HepG2 (cell line): ENCODE results near the gene NOTUM. TPM values are rescaled to one million over a fixed set of nuclear protein-coding genes. Genes with fewer than 3 reads are reported as not detected.

Source experiments
- HBP1 ChIP-seq: IDR thresholded peaks from 2 replicates; pipeline ENCODE4 v1.6.1; 2016; ENCODE audit warnings: low read depth, control low read depth
- JUN ChIP-seq: sonication (generic); formaldehyde crosslinking; IDR thresholded peaks from 2 replicates; pipeline ENCODE4 v1.4.0; 2020; ENCODE audit warnings: mild to moderate bottlenecking, missing genetic modification reagents
- KLF13 ChIP-seq: sonication (generic); formaldehyde crosslinking; IDR thresholded peaks from 2 replicates; pipeline ENCODE4 v1.4.0; 2020; ENCODE audit warnings: mild to moderate bottlenecking, missing genetic modification reagents
- MEF2D ChIP-seq: sonication (generic); formaldehyde crosslinking; IDR thresholded peaks from 2 replicates; pipeline ENCODE4 v1.5.1; 2020; ENCODE audit warnings: mild to moderate bottlenecking, missing genetic modification reagents
- PCBP1 ChIP-seq: fragments of 200-400 bp; formaldehyde crosslinking; IDR thresholded peaks from 2 replicates; pipeline ENCODE4 v1.6.1; 2017; ENCODE audit warnings: mild to moderate bottlenecking, low read depth, low read length, borderline replicate concordance
- PHF21A ChIP-seq: sonication (generic); formaldehyde crosslinking; IDR thresholded peaks from 2 replicates; pipeline ENCODE4 v1.5.0; 2020; ENCODE audit warnings: mild to moderate bottlenecking, missing genetic modification reagents
- SUZ12 ChIP-seq: fragments of 150-350 bp; IDR thresholded peaks from 2 replicates; pipeline ENCODE4 v1.6.1; 2014; ENCODE audit warnings: low read depth, low read length
- ZBTB42 ChIP-seq: sonication (generic); formaldehyde crosslinking; IDR thresholded peaks from 2 replicates; pipeline ENCODE4 v1.5.0; 2020; ENCODE audit warnings: mild to moderate bottlenecking, missing genetic modification reagents
- ZFP41 ChIP-seq: sonication (generic); formaldehyde crosslinking; IDR thresholded peaks from 2 replicates; pipeline ENCODE4 v1.4.0; 2020; ENCODE audit warnings: mild to moderate bottlenecking, missing genetic modification reagents, borderline replicate concordance
- ZNF180 ChIP-seq: sonication (generic); formaldehyde crosslinking; IDR thresholded peaks from 2 replicates; pipeline ENCODE4 v1.4.0; 2020; ENCODE audit warnings: low read depth, missing genetic modification reagents, borderline replicate concordance
- ZNF407 ChIP-seq: sonication (generic); formaldehyde crosslinking; IDR thresholded peaks from one replicate; pipeline ENCODE4 v1.5.1; 2020; ENCODE audit warnings: mild to moderate bottlenecking, missing genetic modification reagents; ENCODE audit errors: not compliant biosample characterization
- ZNF572 ChIP-seq: sonication (generic); formaldehyde crosslinking; IDR thresholded peaks from 2 replicates; pipeline ENCODE4 v1.5.1; 2020; ENCODE audit warnings: mild to moderate bottlenecking, missing genetic modification reagents
- ZNF780A ChIP-seq: sonication (generic); formaldehyde crosslinking; IDR thresholded peaks from 2 replicates; pipeline ENCODE4 v1.8.0; 2022; ENCODE audit warnings: mild to moderate bottlenecking, missing genetic modification reagents, moderate library complexity
- polyA plus RNA-seq, 8 experiments: library from polyadenylated mRNA; depleted of rRNA in 3 of 8; stranded (reverse) in 7 of 8; unstranded in 1 of 8; fragments of >200 nt; fragmentation: Illumina TruSeq in 4 of 8; extraction: Trizol in 4 of 8; gene quantifications; 2 replicates each; pipeline versions ENCODE4 v1.2.1 to v1.2.3, GENCODE V29; 2011 to 2016; ENCODE audit warnings: low read depth in 4 of 8, missing spikeins in 1 of 8, mixed read lengths in 1 of 8; ENCODE audit not compliant: insufficient read depth in 1 of 8
- total RNA-seq, 5 experiments: library from RNA; depleted of rRNA; stranded (reverse); fragments of >200 nt; fragmentation: Illumina TruSeq; extraction: Trizol; gene quantifications; 2 replicates each; pipeline ENCODE4 v1.2.3, GENCODE V29; 2016; ENCODE audit warnings: low read depth in 1 of 5
- TF ChIP-seq, protein P1 (sequence below): sonication (generic); formaldehyde crosslinking; IDR thresholded peaks from 2 replicates; pipeline ENCODE4 v1.4.0; 2020; ENCODE audit warnings: missing genetic modification reagents

Gene NOTUM
- total and polyA plus RNA-seq, 2 of the 13 experiments (the other 11 are each of a cell fraction or from before 2014, with no cell fraction given), result 150 to 160 TPM

- TF ChIP-seq, protein P1, sequence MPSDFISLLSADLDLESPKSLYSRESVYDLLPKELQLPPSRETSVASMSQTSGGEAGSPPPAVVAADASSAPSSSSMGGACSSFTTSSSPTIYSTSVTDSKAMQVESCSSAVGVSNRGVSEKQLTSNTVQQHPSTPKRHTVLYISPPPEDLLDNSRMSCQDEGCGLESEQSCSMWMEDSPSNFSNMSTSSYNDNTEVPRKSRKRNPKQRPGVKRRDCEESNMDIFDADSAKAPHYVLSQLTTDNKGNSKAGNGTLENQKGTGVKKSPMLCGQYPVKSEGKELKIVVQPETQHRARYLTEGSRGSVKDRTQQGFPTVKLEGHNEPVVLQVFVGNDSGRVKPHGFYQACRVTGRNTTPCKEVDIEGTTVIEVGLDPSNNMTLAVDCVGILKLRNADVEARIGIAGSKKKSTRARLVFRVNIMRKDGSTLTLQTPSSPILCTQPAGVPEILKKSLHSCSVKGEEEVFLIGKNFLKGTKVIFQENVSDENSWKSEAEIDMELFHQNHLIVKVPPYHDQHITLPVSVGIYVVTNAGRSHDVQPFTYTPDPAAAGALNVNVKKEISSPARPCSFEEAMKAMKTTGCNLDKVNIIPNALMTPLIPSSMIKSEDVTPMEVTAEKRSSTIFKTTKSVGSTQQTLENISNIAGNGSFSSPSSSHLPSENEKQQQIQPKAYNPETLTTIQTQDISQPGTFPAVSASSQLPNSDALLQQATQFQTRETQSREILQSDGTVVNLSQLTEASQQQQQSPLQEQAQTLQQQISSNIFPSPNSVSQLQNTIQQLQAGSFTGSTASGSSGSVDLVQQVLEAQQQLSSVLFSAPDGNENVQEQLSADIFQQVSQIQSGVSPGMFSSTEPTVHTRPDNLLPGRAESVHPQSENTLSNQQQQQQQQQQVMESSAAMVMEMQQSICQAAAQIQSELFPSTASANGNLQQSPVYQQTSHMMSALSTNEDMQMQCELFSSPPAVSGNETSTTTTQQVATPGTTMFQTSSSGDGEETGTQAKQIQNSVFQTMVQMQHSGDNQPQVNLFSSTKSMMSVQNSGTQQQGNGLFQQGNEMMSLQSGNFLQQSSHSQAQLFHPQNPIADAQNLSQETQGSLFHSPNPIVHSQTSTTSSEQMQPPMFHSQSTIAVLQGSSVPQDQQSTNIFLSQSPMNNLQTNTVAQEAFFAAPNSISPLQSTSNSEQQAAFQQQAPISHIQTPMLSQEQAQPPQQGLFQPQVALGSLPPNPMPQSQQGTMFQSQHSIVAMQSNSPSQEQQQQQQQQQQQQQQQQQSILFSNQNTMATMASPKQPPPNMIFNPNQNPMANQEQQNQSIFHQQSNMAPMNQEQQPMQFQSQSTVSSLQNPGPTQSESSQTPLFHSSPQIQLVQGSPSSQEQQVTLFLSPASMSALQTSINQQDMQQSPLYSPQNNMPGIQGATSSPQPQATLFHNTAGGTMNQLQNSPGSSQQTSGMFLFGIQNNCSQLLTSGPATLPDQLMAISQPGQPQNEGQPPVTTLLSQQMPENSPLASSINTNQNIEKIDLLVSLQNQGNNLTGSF, result peak; percentile 96
- TF ChIP-seq ZNF780A (CRISPR knock-in tag), result peak; percentile 14; the same call in 1 of the 2 replicates
- TF ChIP-seq SUZ12, result no peak
- TF ChIP-seq KLF13 (CRISPR knock-in tag), result no peak
- TF ChIP-seq PHF21A (CRISPR knock-in tag), result peak; percentile 93
- TF ChIP-seq ZBTB42 (CRISPR knock-in tag), result peak; percentile 97
- peak; percentile 92 for TF ChIP-seq ZNF407 (CRISPR knock-in tag)
- TF ChIP-seq ZFP41, result peak; percentile 94; the same call in 1 of the 2 replicates
- TF ChIP-seq ZNF572 (CRISPR knock-in tag), result peak; percentile 98
- TF ChIP-seq JUN (CRISPR knock-in tag), result peak; percentile 63
- TF ChIP-seq HBP1 (CRISPR knock-in tag), result peak; percentile 96; the same call in 1 of the 2 replicates
- TF ChIP-seq ZNF180 (CRISPR knock-in tag), result 0 out of 2 replicates have a peak, but pooled peaks have one; percentile 47
- TF ChIP-seq MEF2D (CRISPR knock-in tag), result peak; percentile 96
- TF ChIP-seq PCBP1, result no peak; the same call in none of the 2 replicates
These were observed 31.5 kb upstream of the NOTUM start (continued) for GRCh38 chr17:81992306-81993102.
